ENCODE results near the gene MRPS31.

Gene MRPS31

DNA sequence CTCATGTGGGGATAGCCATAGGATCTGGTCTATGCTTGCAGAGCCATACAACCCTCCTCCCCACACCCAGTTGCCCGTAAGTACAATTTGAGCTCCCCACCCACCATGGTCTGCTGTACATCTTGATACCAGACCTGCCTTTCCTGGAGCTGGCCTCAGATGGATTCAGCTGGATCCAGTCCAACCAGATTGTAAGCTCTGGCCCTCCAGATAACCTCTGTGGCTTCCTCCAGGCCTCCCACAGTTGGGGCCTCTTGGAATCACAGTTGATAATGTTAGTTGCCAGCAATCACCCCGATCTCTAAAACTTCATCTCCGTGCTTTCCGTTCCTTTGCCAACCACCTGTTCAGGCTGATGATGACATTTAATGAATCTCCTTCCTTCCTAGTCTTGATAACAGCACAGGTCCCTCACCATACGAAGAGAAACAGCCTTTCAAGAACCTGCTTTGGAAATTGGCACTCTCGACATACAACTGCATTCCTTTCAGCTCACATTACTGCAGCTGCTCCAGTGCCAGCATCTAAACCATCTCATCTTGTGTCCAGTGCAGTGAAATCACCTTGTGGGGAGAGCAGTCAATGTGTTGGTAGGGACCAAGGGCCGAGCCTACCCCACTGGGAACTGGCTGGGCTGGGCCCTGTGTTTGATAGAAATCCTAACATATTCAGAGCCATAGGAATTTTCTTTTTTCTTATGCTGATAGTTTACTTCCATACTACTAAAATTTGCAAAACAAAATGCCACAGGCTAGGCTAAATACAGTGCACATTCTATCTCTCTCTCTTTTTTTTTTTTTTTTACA, 89.4 kb downstream of the MRPS31 start:
- TF ChIP-seq ZNF274 (IDR thresholded peaks at IDR 0.05; ENCODE audit: low read depth, low read length), result no peak
- no peak overlapping the region for H3K4me3 ChIP-seq (ENCODE audit: low read length)

DNA sequence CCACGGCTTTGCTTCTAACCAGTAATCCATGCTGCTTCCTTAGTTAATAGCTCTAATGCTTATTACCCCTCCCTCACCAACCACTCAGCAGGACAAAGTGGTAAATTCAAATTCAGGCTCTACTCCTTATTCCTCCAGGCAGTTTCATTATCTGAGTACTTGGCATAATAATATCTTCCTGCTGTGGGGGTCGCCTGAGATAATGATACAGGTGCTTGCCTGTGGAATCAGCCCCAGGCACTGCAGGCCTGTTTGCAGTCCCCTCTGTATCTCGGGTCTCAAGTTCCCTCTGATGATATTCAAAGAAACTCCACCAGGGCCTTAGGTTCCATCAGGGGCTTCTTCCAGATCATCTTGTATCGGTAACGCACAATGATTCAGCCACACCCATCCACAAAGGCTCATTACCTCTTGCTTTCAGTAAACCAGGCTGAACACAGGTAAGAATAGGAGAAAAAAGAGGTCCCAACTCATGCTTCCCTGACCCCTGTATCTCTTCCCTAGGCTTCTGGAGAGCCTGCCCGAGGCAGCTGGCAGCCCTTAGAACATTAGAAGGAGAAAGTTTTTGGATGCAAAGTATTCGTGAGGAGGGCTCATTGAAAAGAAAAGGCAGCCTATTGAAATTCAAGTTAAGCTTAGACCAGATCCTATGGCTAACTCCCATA, 90.2 kb downstream of the MRPS31 start:
- H3K4me3 ChIP-seq (ENCODE audit: low read length), result no peak overlapping the region

GRCh38 chr13:40679480-40679985, 91.5 kb downstream of the MRPS31 start:
- TF ChIP-seq ZNF274 (IDR thresholded peaks at IDR 0.05; ENCODE audit: low read depth, low read length), result no peak
- no peak overlapping the region for H3K4me3 ChIP-seq (ENCODE audit: low read length)

More for the DNA sequence above, 90.2 kb downstream of the MRPS31 start:
- TF ChIP-seq ZNF274 (IDR thresholded peaks at IDR 0.05; ENCODE audit: low read depth, low read length), result no peak
